Activated CD4-positive, alpha-beta T cell treated with anti-CD3 and anti-CD28 coated beads, Interleukin-2, Interleukin-6, amounts not matched to agents 100 ng/mL and 50 ng/mL, durations not matched to agents 16 hours and 8 hours (primary cell): Measurements from ENCODE around the gene PSMF1.

Source experiments
- DNase-seq: peaks from one replicate; pipeline ENCODE4 v3.0.0-alpha.2; 2020

The PSMF1 gene

GRCh38 chr20:1122388-1123315 is 4.2 kb downstream of the PSMF1 start:
- DNase-seq = peak; percentile 45

DNA sequence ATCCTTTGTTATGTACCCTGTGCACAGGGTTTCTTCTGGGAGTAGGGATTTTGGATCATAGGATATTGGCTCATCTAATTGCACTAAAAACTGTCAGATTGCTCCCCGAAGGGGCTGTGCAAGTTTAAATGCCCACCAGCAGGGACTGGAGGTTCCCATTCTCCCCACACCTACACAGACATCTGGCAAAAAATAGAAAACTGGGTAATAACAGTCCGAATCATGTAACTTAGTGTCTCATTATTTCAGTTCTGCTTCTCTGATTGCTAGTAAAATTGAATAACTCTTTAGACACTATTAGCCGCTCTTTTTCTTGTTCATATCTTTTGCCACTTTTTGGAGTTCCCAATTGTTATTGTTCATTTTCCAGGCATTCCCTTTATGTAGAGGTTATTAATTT is 5.3 kb downstream of the PSMF1 start:
- DNase-seq = no peak

DNA sequence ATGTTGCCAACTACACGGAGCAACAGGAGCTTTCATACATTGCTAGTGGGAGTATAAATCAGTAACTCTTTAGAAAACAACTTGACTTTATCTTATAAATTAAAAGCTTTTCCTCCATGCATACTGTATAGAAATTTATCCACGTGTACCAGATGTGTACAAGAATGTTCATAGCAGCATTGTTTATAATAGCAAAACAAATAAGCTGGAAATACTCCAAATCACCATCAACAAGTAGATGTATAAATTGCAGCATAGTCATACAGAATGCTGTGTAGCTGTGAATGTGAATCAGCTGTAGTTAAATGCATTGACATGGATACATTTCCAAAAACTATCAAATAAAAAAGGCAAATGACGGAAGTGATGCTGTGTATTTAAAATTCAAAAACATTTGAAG is 6.0 kb downstream of the PSMF1 start:
- DNase-seq = no peak

GRCh38 chr20:1125277-1125676 is 6.9 kb downstream of the PSMF1 start:
- no peak for DNase-seq

DNA sequence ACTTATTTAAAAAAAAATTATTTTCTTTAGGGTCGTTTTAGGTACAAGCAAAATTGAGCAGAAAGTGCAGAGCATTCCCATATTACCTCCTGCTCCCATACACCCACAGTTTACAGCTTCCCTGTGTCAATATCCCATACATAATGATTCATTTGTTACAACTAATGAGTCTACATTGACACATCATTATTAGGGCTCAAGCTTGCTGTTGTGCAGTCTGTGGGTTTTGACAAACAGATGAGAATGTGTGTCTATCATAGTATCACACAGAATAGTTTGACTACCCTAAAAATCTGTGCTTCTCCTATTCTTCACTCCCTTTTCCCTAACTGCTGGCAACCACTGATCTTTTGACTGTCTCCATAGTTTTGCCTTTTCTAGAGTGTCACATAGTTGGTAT is 9.4 kb downstream of the PSMF1 start:
- no peak for DNase-seq

DNA sequence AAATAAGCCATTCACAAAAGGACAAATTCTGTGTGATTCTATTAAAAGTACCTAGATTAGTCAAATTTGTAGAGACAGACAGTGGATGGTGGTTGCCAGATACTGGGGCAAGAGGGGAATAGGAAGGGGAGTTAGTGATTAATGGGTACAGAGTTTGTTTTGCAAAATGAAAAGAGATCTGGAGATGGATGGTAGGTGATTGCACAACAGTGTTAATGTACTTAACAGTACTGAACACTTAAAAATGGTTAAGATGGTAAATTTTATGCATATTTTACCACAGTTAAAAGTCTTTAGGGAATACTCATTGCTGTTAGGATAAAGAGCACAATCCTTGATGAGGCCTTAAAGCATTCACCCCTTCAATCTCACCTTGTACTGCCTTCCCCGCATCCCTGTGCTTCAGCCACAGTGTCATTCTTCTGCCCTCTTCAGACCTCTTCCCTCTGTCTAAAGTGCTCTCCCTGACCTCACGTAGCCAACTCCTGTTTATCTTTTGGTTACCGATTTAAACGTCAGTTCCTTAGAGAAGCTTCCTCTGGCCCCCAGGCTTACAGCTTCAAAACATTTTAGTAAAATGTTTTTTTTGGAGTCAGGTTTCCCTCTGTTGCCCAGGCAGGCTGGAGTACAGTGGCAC is 11.8 kb downstream of the PSMF1 start:
- DNase-seq = no peak

- no peak for DNase-seq
These were observed 12.4 kb downstream of the PSMF1 start for GRCh38 chr20:1130847-1131246.

DNA sequence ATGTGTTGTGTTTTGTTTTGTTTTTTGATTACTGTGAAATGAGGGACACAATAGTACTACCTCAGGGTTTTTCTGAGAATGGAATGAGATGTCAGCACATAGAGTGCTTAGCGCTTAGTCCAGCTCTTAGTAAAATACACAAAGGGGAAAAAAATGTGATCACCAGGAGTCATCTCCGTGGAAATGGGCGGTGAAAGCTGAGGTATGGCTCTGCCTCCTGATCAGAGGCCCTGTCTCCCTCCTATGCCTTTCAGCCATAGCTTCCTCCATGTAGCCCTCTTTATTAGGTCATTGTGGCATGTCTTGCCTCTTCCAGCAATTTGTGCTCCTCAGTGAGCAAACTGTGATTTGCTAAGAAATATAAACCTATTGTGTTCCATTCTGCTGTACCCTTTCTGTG is 13.0 kb downstream of the PSMF1 start:
- no peak for DNase-seq

DNA sequence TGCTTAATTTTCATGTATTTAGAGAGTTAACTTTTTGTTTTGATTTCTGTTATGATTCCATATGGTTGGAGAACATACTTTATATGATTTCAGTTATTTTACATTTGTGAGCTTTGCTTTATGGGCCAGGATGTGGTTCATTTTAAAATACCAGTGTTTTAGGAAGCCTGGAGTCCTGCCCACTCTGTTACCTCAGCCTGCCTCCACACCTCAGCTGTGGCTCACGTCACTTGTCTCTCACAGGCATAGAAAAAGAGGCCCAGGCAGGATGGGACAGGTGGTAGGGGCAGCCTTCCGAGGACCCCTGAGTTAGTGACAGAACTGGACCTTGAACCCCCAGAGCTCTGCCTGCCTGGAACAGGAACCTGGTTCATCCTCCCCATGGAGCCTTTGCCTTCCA is 16.0 kb downstream of the PSMF1 start:
- DNase-seq = no peak

DNA sequence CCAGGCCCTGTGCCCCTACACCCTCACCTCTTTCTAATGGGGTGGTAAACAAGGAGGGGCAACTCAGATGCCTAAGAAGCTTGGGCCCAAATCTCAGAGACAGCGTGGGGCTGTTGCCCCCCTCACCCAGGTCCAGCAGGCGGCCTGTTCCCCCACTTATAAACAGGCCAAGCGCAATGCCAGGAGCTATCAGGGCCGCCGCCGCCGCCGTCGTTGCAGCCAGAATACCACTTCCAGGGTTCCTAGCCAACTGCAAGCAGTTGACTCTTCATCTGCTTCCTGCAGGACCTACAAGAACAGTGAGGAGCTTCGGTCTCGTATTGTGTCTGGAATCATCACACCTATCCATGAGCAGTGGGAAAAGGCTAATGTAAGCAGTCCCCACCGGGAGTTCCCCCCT is 16.4 kb downstream of the PSMF1 start:
- DNase-seq = no peak

DNA sequence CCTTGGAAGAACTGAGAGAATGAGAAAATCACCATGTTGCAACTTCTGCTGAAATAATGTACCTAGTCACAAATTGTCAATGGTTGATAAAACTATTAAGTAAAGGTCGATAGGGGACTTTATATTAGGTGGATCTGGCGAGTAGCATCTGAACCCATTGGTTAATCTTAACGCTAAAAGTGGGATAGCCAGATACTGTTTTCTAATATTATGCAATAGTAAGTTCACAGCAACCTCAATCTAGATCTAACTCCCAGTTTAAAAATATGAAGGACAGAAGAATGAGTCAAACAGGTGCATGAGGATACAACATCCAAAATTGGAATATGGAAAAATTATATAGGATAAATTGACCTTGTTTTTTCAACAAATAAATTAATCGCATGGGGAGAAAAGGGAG is 18.8 kb downstream of the PSMF1 start:
- DNase-seq = no peak

DNA sequence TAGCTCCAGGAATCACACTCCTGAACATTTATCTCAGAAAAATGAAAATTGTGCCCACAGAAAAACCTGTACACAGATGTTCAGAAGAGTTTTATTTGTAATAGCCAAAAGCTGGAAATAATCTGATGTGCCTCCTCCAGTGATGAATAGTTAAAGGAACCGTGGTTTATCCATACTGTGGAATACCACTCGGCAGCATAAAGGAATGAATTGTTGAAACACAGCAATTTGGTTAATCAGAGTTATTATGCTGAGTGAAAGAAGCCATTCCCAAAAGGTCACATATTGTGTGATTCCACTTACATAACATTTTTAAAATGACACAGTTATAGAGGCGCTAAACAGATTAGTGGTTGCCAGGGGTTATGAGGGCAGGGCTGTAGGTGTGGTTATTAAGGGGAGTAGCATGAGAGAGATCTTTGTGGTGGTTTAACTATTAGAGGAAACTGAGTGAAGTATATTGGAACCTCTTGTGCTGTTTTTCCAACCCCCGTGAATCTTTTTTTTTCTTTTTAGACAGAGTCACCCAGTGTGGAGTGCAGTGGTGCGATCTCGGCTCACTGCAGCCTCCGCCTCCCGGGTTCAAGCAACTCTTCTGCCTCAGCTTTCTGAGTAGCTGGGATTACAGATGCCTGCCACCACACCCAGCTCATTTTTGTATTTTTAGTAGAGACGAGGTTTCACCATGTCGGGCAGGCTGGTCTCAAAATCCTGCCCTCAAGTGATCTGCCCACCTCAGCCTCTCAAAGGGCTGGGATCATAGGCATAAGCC is 26.2 kb downstream of the PSMF1 start:
- DNase-seq = no peak

- no peak for DNase-seq
These were observed 28.6 kb downstream of the PSMF1 start for GRCh38 chr20:1146957-1147356.

DNA sequence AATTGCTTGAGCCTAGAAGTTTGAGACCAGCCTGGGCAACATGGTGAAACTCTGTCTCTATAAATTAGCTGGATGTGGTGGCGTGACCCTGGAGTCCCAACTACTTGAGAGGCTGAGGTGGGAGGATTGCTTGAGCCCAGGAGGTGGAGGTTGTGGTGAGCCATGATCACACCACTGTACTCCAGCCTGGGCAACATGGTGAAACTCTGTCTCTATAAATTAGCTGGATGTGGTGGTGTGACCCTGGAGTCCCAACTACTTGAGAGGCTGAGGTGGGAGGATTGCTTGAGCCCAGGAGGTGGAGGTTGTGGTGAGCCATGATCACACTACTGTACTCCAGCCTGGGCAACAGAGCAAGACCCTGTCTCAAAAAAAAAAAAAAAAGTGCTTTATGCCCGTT is 31.4 kb downstream of the PSMF1 start:
- peak; percentile 34 for DNase-seq

GRCh38 chr20:1150218-1150617 is 31.8 kb downstream of the PSMF1 start:
- peak; percentile 58 for DNase-seq

- DNase-seq = no peak
These were observed 32.6 kb downstream of the PSMF1 start for GRCh38 chr20:1150968-1151367.

GRCh38 chr20:1154226-1154625 is 35.8 kb downstream of the PSMF1 start:
- DNase-seq = no peak

DNA sequence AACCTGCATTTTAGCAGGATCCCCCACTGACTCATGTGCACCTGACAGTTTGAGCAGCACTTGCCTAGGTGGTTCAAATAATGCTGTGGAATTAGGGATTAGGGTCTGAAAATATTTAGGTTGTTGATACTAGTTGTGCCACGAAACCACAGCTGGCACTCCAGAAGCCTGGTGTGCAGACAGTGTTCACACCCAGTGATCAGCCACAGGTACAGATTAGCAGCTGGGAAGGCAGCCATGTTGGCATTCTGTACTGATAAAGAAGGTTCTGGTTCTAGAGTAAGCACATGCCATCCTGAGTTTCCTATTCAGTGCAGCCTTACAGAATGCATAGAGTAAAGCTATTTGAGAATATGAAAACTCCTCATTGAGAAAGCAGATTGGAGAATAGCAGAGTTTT is 36.3 kb downstream of the PSMF1 start:
- no peak for DNase-seq

DNA sequence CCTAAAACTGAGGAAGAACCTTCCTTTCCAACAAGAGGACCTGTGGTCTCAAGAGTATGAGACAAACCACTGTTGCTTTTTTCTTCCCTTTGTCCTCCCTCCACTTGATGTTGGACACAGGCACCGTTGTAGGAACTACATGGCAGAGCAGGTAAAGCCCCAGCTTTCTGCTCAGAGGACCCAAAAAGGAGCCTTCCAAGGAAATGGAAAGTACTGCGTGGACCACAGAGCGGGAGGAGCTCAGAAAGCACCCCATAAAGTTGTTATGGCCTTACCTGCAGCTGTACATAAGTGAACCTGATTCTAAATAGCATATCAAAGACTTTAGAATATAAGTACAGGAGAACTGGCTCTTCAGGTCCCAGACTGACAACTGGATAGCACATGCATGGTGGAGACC is 36.9 kb downstream of the PSMF1 start:
- DNase-seq = no peak

- no peak for DNase-seq
These were observed 42.1 kb downstream of the PSMF1 start for GRCh38 chr20:1160496-1160895.

GRCh38 chr20:1160991-1161390 is 42.6 kb downstream of the PSMF1 start:
- no peak for DNase-seq

DNA sequence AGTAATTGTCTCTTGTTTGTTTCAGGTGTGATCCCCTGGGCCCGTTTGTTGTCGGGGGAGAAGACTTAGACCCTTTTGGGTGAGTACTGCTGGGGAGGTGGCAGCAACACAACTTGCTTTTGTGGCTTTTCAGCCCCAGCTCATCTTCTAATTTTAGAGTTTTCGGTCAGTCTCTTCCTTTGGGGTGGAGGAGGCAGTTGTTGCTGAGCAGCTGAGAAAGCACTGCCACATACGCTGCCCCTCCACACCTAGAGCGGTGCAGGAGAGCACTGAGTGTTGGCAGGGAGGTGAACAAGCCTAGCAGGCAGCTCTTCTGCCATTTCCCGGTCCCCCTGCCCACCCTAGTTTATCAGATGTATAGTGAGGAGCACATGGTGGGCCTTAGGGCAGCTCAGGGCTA is 44.7 kb downstream of the PSMF1 start:
- no peak for DNase-seq

- DNase-seq = no peak
These were observed 45.3 kb downstream of the PSMF1 start for GRCh38 chr20:1163653-1164052.

- DNase-seq = no peak
These were observed 46.5 kb downstream of the PSMF1 start for GRCh38 chr20:1164871-1165270.
